HCT116 (cell line): Measurements from ENCODE around the gene TBXAS1. TPM values are rescaled to one million over a fixed set of nuclear protein-coding genes. Genes with fewer than 3 reads are reported as not detected.

Experiments used
- ATAC-seq: fragments of 200-7000 bp; cut with Tn5 transposase; 2 replicates; pipeline ENCODE4 v1.9.1; 2020; ENCODE audit warnings: mild to moderate bottlenecking, moderate library complexity
- BruUV-seq: library from RNA; stranded (reverse); fragments of 400-500 nt; replicated peaks from 2 replicates; lab custom pipeline; 2021; lab: Mats Ljungman, UMichigan
- CTCF ChIA-PET: fragments of 300-600 bp; sonication (Branson Sonifier 250); formaldehyde crosslinking; loops from one replicate; lab custom pipeline; 2021; ENCODE audit warnings: antibody characterized with exemption; lab: Charles Lee
- POLR2A ChIA-PET: fragments of 300-600, 350-600 bp; sonication (Branson Sonifier 250); formaldehyde crosslinking; loops from one replicate; lab custom pipeline; 2021; ENCODE audit warnings: antibody characterized with exemption; lab: Charles Lee
- RAD21 ChIA-PET, 2 experiments: fragments of 300-600 bp; sonication (Branson Sonifier 250); formaldehyde crosslinking; loops; one replicate each; lab custom pipeline; 2023; ENCODE audit warnings: low total read pairs in 2 of 2; ENCODE audit not compliant: uncharacterized antibody in 2 of 2, unreplicated experiment in 2 of 2, low non-redundant PET in 1 of 2; lab: Charles Lee
- DNase-seq: peaks from one replicate; pipeline ENCODE4 v3.0.0-alpha.2; 2010; ENCODE audit warnings: low read depth, low spot score
- H2AFZ ChIP-seq: fragments of 200-600 bp; shearing (Covaris generic), sonication (generic); 2 replicates; pipeline ENCODE4 v1.6.1; 2017; ENCODE audit warnings: low read depth, mixed run types, mixed read lengths, antibody characterized with exemption, low read length; ENCODE audit not compliant: poor library complexity, severe bottlenecking
- H3K27ac ChIP-seq: 2 replicates; pipeline ENCODE4 v1.5.1; 2012; ENCODE audit warnings: low read depth, low read length
- H3K27me3 ChIP-seq: fragments of 200-600 bp; sonication (generic); 2 replicates; pipeline ENCODE4 v1.6.1; 2016; ENCODE audit warnings: mixed run types, low read length, mixed read lengths; ENCODE audit not compliant: insufficient read depth
- H3K36me3 ChIP-seq, 2 experiments: fragments of 200-500 bp in 1 of 2; fragments of 200-600 bp in 1 of 2; sonication (Bioruptor generic) in 1 of 2; sonication (generic) in 1 of 2; 2 replicates each; pipeline versions ENCODE4 v1.5.1 to v1.6.1; 2014 to 2016; ENCODE audit warnings: low read length in 2 of 2, inconsistent platforms in 1 of 2, mixed read lengths in 1 of 2, mixed run types in 1 of 2; ENCODE audit not compliant: insufficient read depth in 2 of 2, control insufficient read depth in 1 of 2
- H3K4me1 ChIP-seq, 2 experiments: fragments of 200-600 bp in 1 of 2; sonication (generic) in 1 of 2; 2 replicates each; pipeline versions ENCODE4 v1.5.1 to v1.6.1; 2012 to 2017; ENCODE audit warnings: low read length in 2 of 2, inconsistent platforms in 1 of 2, mild to moderate bottlenecking in 1 of 2, mixed read lengths in 1 of 2, mixed run types in 1 of 2, moderate library complexity in 1 of 2; ENCODE audit not compliant: insufficient read depth in 2 of 2, control insufficient read depth in 1 of 2
- H3K4me2 ChIP-seq: fragments of 200-600 bp; sonication (generic); 2 replicates; pipeline ENCODE4 v1.6.1; 2017; ENCODE audit warnings: mixed run types, low read length, mixed read lengths
- H3K4me3 ChIP-seq, 2 experiments: fragments of 200-600 bp in 1 of 2; sonication (generic) in 1 of 2; replicated peaks in 1 of 2; 2 replicates each; pipeline ENCODE4 v1.5.1; 2011 to 2016; ENCODE audit warnings: low read length in 2 of 2, control low read depth in 1 of 2, low read depth in 1 of 2, mild to moderate bottlenecking in 1 of 2, mixed read lengths in 1 of 2, mixed run types in 1 of 2
- H3K79me2 ChIP-seq: fragments of 200-600 bp; sonication (generic); 2 replicates; pipeline ENCODE4 v1.6.1; 2017; ENCODE audit warnings: mild to moderate bottlenecking, mixed run types, low read length, moderate library complexity, mixed read lengths; ENCODE audit not compliant: insufficient read depth
- H3K9ac ChIP-seq: fragments of 200-600 bp; sonication (generic); 2 replicates; pipeline ENCODE4 v1.6.1; 2016; ENCODE audit warnings: low read length, mixed read lengths
- H3K9me2 ChIP-seq: fragments of 200-600 bp; sonication (generic), shearing (Covaris generic); 2 replicates; pipeline ENCODE4 v1.6.1; 2017; ENCODE audit warnings: mixed run types, mild to moderate bottlenecking, moderate library complexity; ENCODE audit not compliant: insufficient read depth
- H3K9me3 ChIP-seq, 2 experiments: fragments of 200-500 bp in 1 of 2; fragments of 200-600 bp in 1 of 2; sonication (Bioruptor generic) in 1 of 2; sonication (generic) in 1 of 2; 2 replicates each; pipeline ENCODE4 v1.6.1; 2014 to 2017; ENCODE audit warnings: low read length in 2 of 2, mixed read lengths in 2 of 2, inconsistent platforms in 1 of 2, low read depth in 1 of 2, mild to moderate bottlenecking in 1 of 2, mixed run types in 1 of 2, moderate library complexity in 1 of 2; ENCODE audit not compliant: control insufficient read depth in 1 of 2, insufficient read depth in 1 of 2
- H4K20me1 ChIP-seq: fragments of 200-600 bp; sonication (generic), shearing (Covaris generic); 2 replicates; pipeline ENCODE4 v1.6.1; 2017; ENCODE audit warnings: mixed run types, mild to moderate bottlenecking, moderate library complexity; ENCODE audit not compliant: insufficient read depth
- ATF3 ChIP-seq: IDR thresholded peaks from 2 replicates; pipeline ENCODE4 v1.6.1; 2012
- CBX3 ChIP-seq: IDR thresholded peaks from 2 replicates; pipeline ENCODE4 v1.6.1; 2012; ENCODE audit warnings: low read depth
- CEBPB ChIP-seq: IDR thresholded peaks from 2 replicates; pipeline ENCODE4 v1.6.1; 2012; ENCODE audit warnings: low read depth
- CTCF ChIP-seq, 3 experiments: fragments of 200-600 bp in 1 of 3; sonication (generic) in 1 of 3; IDR thresholded peaks in 2 of 3; conservative IDR thresholded peaks in 1 of 3; 2 replicates each; pipeline ENCODE4 v1.5.1; 2012 to 2017; ENCODE audit warnings: low read depth in 2 of 3, low read length in 2 of 3, antibody characterized with exemption in 1 of 3, borderline replicate concordance in 1 of 3, control low read depth in 1 of 3, mild to moderate bottlenecking in 1 of 3, mixed read lengths in 1 of 3, mixed run types in 1 of 3, moderate library complexity in 1 of 3; ENCODE audit not compliant: insufficient read depth in 1 of 3
- EGR1 ChIP-seq: IDR thresholded peaks from 2 replicates; pipeline ENCODE4 v1.6.1; 2012; ENCODE audit warnings: low read depth
- ELF1 ChIP-seq: IDR thresholded peaks from 2 replicates; pipeline ENCODE4 v1.6.1; 2012; ENCODE audit warnings: low read depth, borderline replicate concordance
- EZH2 ChIP-seq: fragments of 200-600 bp; sonication (generic); IDR thresholded peaks from 2 replicates; pipeline ENCODE4 v1.6.1; 2017; ENCODE audit warnings: antibody characterized with exemption, mixed run types
- EZH2phosphoT487 ChIP-seq: fragments of 200-600 bp; IDR thresholded peaks from 2 replicates; pipeline ENCODE4 v1.6.1; 2018; ENCODE audit warnings: antibody characterized with exemption, borderline replicate concordance
- FOSL1 ChIP-seq: IDR thresholded peaks from 2 replicates; pipeline ENCODE4 v1.6.1; 2012; ENCODE audit warnings: low read depth
- JUND ChIP-seq: IDR thresholded peaks from 2 replicates; pipeline ENCODE4 v1.6.1; 2012
- POLR2A ChIP-seq: IDR thresholded peaks from 2 replicates; pipeline ENCODE4 v1.7.0; 2011; ENCODE audit warnings: borderline replicate concordance; ENCODE audit not compliant: insufficient read depth, insufficient read length; ENCODE audit errors: extremely low read depth
- RAD21 ChIP-seq: IDR thresholded peaks from 2 replicates; pipeline ENCODE4 v1.6.1; 2012; ENCODE audit warnings: low read depth, mild to moderate bottlenecking
- SIN3A ChIP-seq: IDR thresholded peaks from 2 replicates; pipeline ENCODE4 v1.6.1; 2012; ENCODE audit warnings: low read depth
- SRF ChIP-seq: IDR thresholded peaks from 2 replicates; pipeline ENCODE4 v1.6.1; 2012; ENCODE audit warnings: low read depth
- YY1 ChIP-seq: IDR thresholded peaks from 2 replicates; pipeline ENCODE4 v1.6.1; 2011; ENCODE audit warnings: low read length, low read depth, moderate library complexity, mild to moderate bottlenecking; ENCODE audit not compliant: insufficient replicate concordance; ENCODE audit errors: extremely low read depth
- ZFX ChIP-seq: fragments of 450-650 bp; IDR thresholded peaks from 2 replicates; pipeline ENCODE4 v1.6.1; 2017
- ZNF274 ChIP-seq: fragments of 200-500 bp; sonication (Bioruptor generic); IDR thresholded peaks from 2 replicates; pipeline ENCODE4 v1.6.1; 2014; ENCODE audit warnings: mild to moderate bottlenecking, low read depth, low read length, inconsistent platforms
- intact Hi-C: fragments of 100-400 bp; cut with micrococcal nuclease; formaldehyde crosslinking; loops from 2 replicates; pipeline ENCODE4 v1.10.0; 2022
- total RNA-seq: library from RNA; stranded (reverse); gene quantifications from one replicate; pipeline ENCODE4 v1.2.1, GENCODE V29; 2021; ENCODE audit not compliant: unreplicated experiment

TBXAS1 gene
- total RNA-seq, 1 experiment from 2014 or later: 1.4 TPM

DNA sequence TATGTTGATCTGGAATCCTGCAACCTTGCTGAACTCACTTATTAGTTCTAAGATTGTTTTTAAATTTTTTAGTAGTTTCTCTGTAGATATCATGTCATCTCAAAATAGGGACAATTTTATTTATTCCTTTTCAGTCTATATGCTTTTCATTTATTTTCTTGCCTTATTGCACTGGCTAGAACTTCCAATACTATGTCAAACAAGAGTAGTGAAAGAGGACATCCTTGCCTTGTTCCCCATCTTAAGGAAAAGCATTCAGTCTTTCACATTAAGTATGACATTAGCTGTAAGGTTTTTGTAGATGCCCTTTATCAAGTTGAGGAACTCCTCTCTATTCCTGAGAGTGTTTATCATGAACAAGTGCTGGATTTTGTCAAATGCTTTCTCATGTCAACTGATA is 77.8 kb downstream of the TBXAS1 start:
- CTCF ChIA-PET: no interaction called here
- intact Hi-C loops: no loop called here

DNA sequence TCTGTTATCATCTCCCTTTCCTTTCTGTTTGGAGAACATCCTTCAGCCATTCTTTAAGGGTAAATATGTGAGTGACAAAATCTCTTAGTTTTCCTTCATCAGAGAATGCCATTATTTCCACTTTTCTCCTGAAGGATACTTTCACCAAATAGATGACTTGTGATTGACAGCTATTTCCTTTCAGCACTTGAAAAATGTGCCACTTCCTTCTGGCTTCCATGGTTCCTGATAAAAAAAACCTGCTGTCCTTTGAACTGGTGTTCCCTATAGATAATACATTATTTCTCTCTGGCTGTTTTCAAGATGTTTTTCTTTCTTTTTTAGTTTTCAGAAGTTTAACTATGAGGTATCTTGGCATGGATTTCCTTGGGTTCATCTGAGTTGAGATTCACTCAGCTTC is 79.7 kb downstream of the TBXAS1 start:
- ChIA-PET CTCF (no interaction called here), POLR2A (no interaction called here)
- intact Hi-C loops: no loop called here

More for the DNA sequence above, 77.8 kb downstream of the TBXAS1 start:
- Histone ChIP-seq H3K9ac (no peak overlapping the region), H3K9me3 (no peaks in the 10 kb centered on the region), H3K9me2 (no peaks in the 10 kb centered on the region), H3K79me2 (no peaks in the 10 kb centered on the region), H3K36me3 (no peaks in the 10 kb centered on the region), H4K20me1 (no peaks in the 10 kb centered on the region), H3K4me1 (no peaks in the 10 kb centered on the region), H3K27me3 (no peaks in the 10 kb centered on the region), H3K4me3 (no peak overlapping the region), H3K27ac (no peak overlapping the region), H3K4me2 (no peak overlapping the region), H2AFZ (no peak overlapping the region)
- ATAC-seq (no peak), DNase-seq (no peak)
- no TSS peak for BruUV-seq
- RAD21 ChIA-PET: no interaction called here
- TF ChIP-seq ATF3 (no peak), EGR1 (no peak)
- POLR2A ChIA-PET: no interaction called here

More for the DNA sequence above, 79.7 kb downstream of the TBXAS1 start:
- H3K9me2 ChIP-seq: no peaks in the 10 kb centered on the region
- TF ChIP-seq SRF: no peak
- no peak for TF ChIP-seq EZH2
- TF ChIP-seq CTCF (IDR thresholded peaks at IDR 0.05 in 2 of 3, conservative IDR thresholded peaks at IDR 0.05 in 1 of 3; ENCODE audit: borderline replicate concordance in 1 of 3, insufficient read depth in 1 of 3, low read depth in 2 of 3, low read length in 2 of 3): no peak
- no peak for TF ChIP-seq JUND
- no peak for TF ChIP-seq SIN3A
- TF ChIP-seq RAD21: no peak
- TF ChIP-seq ATF3: no peak
- no peak for TF ChIP-seq EGR1
- no peak for TF ChIP-seq ELF1
- no peak for TF ChIP-seq CEBPB
- TF ChIP-seq CBX3: no peak
- TF ChIP-seq EZH2phosphoT487: no peak
- TF ChIP-seq FOSL1: no peak
- no peak for TF ChIP-seq ZFX
- TF ChIP-seq ZNF274: no peak
- no peak for TF ChIP-seq YY1
- no peak for TF ChIP-seq POLR2A
- H3K9me3 ChIP-seq: no peaks in the 10 kb centered on the region
- no peak overlapping the region for H3K4me2 ChIP-seq
- H3K4me1 ChIP-seq: no peaks in the 10 kb centered on the region
- H3K4me3 ChIP-seq: no peak overlapping the region
- ATAC-seq (no peak), DNase-seq (no peak)
- H2AFZ ChIP-seq: no peak overlapping the region
- H3K27ac ChIP-seq: no peak overlapping the region
- H3K9ac ChIP-seq: no peak overlapping the region
- BruUV-seq: no TSS peak
- no peaks in the 10 kb centered on the region for H3K27me3 ChIP-seq
- RAD21 ChIA-PET: no interaction called here
- H3K79me2 ChIP-seq: no peaks in the 10 kb centered on the region
- no peaks in the 10 kb centered on the region for H4K20me1 ChIP-seq
- no peaks in the 10 kb centered on the region for H3K36me3 ChIP-seq
